GM12878 (cell line): ENCODE data around the gene PACS2.
A peak's percentile ranks its signal among the peaks of the same experiment; 100 is the strongest.

Source experiments
- BHLHE40 ChIP-seq, 2 experiments: fragments of 450-650 bp in 1 of 2; IDR thresholded peaks; 2 replicates each; pipeline ENCODE4 v1.6.1; 2011 to 2017; ENCODE audit warnings: low read depth in 2 of 2, borderline replicate concordance in 1 of 2, improper control_type of control experiment in 1 of 2, low read length in 1 of 2, mild to moderate bottlenecking in 1 of 2
- CEBPB ChIP-seq, 2 experiments: fragments of 150-350 bp in 1 of 2; IDR thresholded peaks; 2 replicates each; pipeline ENCODE4 v1.6.1; 2012 to 2014; ENCODE audit warnings: low read depth in 2 of 2, low read length in 2 of 2, borderline replicate concordance in 1 of 2, inconsistent platforms in 1 of 2
- CHD2 ChIP-seq: IDR thresholded peaks from 2 replicates; pipeline ENCODE4 v1.6.1; 2011; ENCODE audit warnings: low read depth, low read length, improper control_type of control experiment, borderline replicate concordance
- CTCF ChIP-seq, 3 experiments: IDR thresholded peaks in 2 of 3; conservative IDR thresholded peaks in 1 of 3; 2 replicates each; pipeline ENCODE4 v1.5.1; 2011; ENCODE audit warnings: low read depth in 3 of 3, low read length in 3 of 3, mild to moderate bottlenecking in 3 of 3, control low read depth in 2 of 3, moderate library complexity in 2 of 3, inconsistent platforms in 1 of 3, mixed read lengths in 1 of 3; ENCODE audit not compliant: control insufficient read depth in 2 of 3, insufficient read depth in 1 of 3; ENCODE audit errors: extremely low read depth in 1 of 3
- EGR1 ChIP-seq, 2 experiments: IDR thresholded peaks; 1 replicate in 1 of 2; 2 replicates in 1 of 2; pipeline ENCODE4 v1.6.1; 2011 to 2012; ENCODE audit warnings: low read depth in 2 of 2, low read length in 2 of 2, borderline replicate concordance in 1 of 2, mild to moderate bottlenecking in 1 of 2, moderate library complexity in 1 of 2
- EP300 ChIP-seq, 2 experiments: fragments of 150-350 bp in 1 of 2; IDR thresholded peaks; 2 replicates each; pipeline ENCODE4 v1.6.1; 2011 to 2012; ENCODE audit warnings: low read depth in 2 of 2, low read length in 2 of 2, borderline replicate concordance in 1 of 2, improper control_type of control experiment in 1 of 2, inconsistent platforms in 1 of 2; ENCODE audit not compliant: control insufficient read depth in 1 of 2
- ESRRA ChIP-seq: IDR thresholded peaks from 2 replicates; pipeline ENCODE4 v1.6.1; 2012; ENCODE audit warnings: mild to moderate bottlenecking, low read length, improper control_type of control experiment
- FOXK2 ChIP-seq: fragments of 450-650 bp; IDR thresholded peaks from 2 replicates; pipeline ENCODE4 v1.6.1; 2017; ENCODE audit warnings: mild to moderate bottlenecking, moderate library complexity
- JUND ChIP-seq: IDR thresholded peaks from 2 replicates; pipeline ENCODE4 v1.6.1; 2012; ENCODE audit warnings: low read depth, mild to moderate bottlenecking, low read length, improper control_type of control experiment, moderate library complexity
- POLR2AphosphoS2 ChIP-seq: IDR thresholded peaks from 2 replicates; pipeline ENCODE4 v1.6.1; 2011; ENCODE audit warnings: low read depth, mild to moderate bottlenecking, low read length, improper control_type of control experiment, moderate library complexity
- RCOR1 ChIP-seq: conservative IDR thresholded peaks from 2 replicates; pipeline ENCODE4 v1.6.1; 2012; ENCODE audit warnings: low read depth, low read length, improper control_type of control experiment
- REST ChIP-seq: IDR thresholded peaks from 2 replicates; pipeline ENCODE4 v1.6.1; 2012; ENCODE audit warnings: mild to moderate bottlenecking, low read depth, low read length
- USF2 ChIP-seq: IDR thresholded peaks from 2 replicates; pipeline ENCODE4 v1.6.1; 2011; ENCODE audit warnings: low read depth, low read length, improper control_type of control experiment, borderline replicate concordance
- YY1 ChIP-seq: IDR thresholded peaks from 2 replicates; pipeline ENCODE4 v1.6.1; 2011; ENCODE audit warnings: low read depth, mild to moderate bottlenecking, low read length

GRCh38 chr14:105294142-105294597 lies 20.4 kb upstream of the PACS2 start:
- TF ChIP-seq BHLHE40 (IDR thresholded peaks at IDR 0.05; ENCODE audit: borderline replicate concordance in 1 of 2, low read depth in 2 of 2, low read length in 1 of 2) (no peak), ESRRA (no peak), RCOR1 (no peak), REST (no peak), FOXK2 (no peak), YY1 (no peak), CHD2 (no peak), CTCF (IDR thresholded peaks at IDR 0.05 in 2 of 3, conservative IDR thresholded peaks at IDR 0.05 in 1 of 3; ENCODE audit: control insufficient read depth in 2 of 3, extremely low read depth in 1 of 3, insufficient read depth in 1 of 3, low read depth in 3 of 3, low read length in 3 of 3) (no peak), USF2 (no peak), EP300 (IDR thresholded peaks at IDR 0.05; ENCODE audit: borderline replicate concordance in 1 of 2, control insufficient read depth in 1 of 2, low read depth in 2 of 2, low read length in 2 of 2) (peak in 1 of 2 experiments; percentile 61; a peak in 1 of 4 replicates), JUND (no peak), EGR1 (IDR thresholded peaks at IDR 0.05; ENCODE audit: borderline replicate concordance in 1 of 2, low read depth in 2 of 2, low read length in 2 of 2) (no peak), POLR2AphosphoS2 (no peak), CEBPB (IDR thresholded peaks at IDR 0.05; ENCODE audit: borderline replicate concordance in 1 of 2, low read depth in 2 of 2, low read length in 2 of 2) (no peak)
